AG08395 (cell line): ENCODE measurements around the gene FAXDC2.
A peak's percentile ranks its signal among the peaks of the same experiment; 100 is the strongest.

Source experiments
- DNase-seq: peaks from one replicate; pipeline ENCODE4 v3.0.0; 2012; ENCODE audit warnings: mixed read lengths, low spot score

The FAXDC2 gene

DNA sequence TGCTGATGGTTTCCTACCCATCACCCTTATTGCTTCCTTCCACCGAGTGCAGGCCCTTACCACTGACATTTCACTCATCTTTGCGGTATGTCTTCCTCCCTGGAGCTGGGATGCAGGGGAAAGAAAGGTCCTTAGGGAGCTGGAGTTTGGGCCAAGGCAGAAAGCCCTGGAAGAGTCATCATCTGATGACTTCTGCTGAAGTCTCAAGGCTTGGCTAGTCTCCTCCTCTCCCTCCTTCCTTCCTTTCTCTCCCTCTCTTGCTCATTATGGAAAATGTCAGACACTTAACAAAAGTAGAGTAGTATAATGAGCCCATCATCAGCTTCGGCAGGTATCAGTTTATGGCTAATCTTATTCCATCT lies 55.2 kb downstream of the FAXDC2 start:
- DNase-seq = no peak

- DNase-seq = no peak
Measured at GRCh38 chr5:154794525-154795234, 55.7 kb downstream of the FAXDC2 start.

- no peak for DNase-seq
Measured at GRCh38 chr5:154793599-154794524, 56.5 kb downstream of the FAXDC2 start.

DNA sequence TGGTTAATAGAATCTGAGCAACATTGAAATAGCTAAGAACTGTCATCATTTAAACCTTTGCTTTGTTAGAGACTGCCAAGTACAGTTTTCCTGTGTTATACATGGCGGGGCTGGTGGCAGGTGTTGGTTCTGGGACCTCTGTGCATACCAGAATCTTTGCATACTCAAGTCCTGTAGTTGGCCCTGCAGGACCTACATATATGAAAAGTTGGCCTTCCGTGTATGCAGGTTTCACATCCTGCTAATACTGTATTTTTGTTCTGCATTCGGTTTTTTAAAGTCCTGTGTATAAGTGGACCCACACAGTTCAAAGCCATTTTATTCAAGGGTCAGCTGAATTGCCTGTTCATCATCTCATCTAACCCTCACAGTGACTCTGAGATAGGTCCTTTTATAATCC lies 58.9 kb downstream of the FAXDC2 start:
- no peak for DNase-seq

GRCh38 chr5:154788212-154788611 lies 62.2 kb downstream of the FAXDC2 start:
- no peak for DNase-seq

DNA sequence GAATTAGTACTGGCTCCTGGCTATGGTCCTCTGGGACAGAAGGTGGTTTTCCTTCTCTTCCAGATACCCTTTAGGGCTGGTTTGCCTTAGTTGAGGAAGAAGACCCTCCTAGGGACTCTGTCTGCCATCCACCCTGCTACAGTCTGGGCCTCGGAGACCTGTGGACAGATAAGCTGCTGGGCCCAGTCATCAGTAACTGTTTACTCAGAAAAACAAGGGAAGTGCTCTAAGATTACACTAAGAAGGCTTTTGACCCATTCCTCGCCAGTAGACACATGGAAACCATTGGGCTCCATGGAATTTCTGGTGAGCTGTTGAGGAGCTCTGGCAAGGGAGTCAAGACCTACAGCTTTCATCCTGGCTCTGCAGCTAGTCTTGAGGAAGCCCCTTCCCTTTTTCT lies 64.0 kb downstream of the FAXDC2 start:
- no peak for DNase-seq

- DNase-seq = no peak
Measured at GRCh38 chr5:154784856-154785255, 65.5 kb downstream of the FAXDC2 start.

DNA sequence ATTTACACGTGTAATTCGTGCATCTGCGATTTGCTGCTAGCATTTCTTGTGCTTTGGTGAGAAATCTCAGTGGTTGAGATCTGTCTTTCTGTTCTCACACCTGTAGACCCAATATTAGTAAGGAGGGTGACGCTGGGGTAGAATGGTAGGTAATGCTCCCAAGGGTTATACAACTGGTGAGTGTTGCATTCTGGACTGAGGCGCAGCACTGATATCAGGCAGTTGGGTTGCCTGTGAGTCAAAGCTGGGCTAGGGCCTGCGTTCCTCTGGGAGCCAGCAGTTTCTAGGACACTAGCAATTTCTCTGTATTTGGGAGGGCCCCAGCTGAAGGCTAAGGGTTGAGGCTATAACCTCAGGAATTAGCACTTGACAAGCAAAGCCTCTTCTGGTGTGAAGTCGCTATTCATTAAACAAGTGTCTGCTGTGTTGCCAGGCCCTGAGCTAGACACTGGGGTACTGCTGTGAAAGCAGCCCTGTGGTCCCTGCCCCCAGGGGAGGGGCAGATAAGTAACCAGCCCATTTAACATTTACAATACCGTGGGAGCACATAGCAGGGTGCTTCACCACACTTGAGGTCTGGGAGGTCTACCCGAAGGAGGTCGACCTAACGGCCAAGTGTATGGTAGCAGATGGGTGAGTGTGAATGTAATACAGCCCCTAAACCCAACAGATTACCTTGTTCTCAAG lies 66.5 kb downstream of the FAXDC2 start:
- DNase-seq = no peak

- no peak for DNase-seq
Measured at GRCh38 chr5:154782812-154783592, 67.4 kb downstream of the FAXDC2 start.

- DNase-seq = no peak
Measured at GRCh38 chr5:154782326-154782725, 68.1 kb downstream of the FAXDC2 start.

DNA sequence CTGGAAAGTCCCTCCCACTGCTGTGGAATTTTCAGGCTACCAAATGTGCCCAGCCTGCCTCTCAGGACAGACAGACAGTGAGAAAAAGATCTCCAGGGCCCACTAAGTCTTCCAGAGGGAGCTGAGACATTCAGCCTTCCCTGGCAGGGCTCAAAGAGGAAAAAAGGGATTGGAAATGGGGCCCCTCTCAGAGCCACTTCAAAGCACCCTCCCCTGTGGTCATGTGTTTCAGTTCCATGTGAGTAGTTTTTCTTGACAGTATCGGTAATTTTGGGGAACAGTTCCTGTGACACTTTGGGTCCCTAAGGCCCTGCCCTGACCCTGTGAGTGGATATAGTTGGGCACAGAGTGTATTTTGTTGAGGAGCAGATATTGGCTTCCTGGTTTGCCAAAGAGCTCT lies 70.3 kb downstream of the FAXDC2 start:
- DNase-seq = no peak

DNA sequence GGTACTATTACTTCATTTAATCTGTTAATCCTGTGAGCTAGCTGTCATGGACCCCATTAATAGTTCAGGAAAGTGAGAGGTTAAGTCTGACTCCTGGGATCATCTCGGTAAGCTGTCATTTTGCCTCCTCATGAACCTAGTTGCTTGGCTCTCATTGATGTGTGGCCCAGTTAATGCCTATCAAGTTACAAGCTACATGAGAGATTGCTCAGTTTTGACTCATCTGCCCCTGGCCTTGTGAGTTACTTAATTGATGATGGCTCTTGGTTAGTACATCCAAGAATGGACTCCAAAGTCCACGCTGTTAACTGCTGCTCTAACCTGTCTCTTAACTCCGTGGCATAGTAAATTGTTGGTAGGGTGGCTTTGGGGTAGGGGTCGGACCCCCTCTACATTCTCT lies 71.3 kb downstream of the FAXDC2 start:
- peak; percentile 81 for DNase-seq

GRCh38 chr5:154778534-154778933 lies 71.9 kb downstream of the FAXDC2 start:
- no peak for DNase-seq

GRCh38 chr5:154776167-154776566 lies 74.2 kb downstream of the FAXDC2 start:
- no peak for DNase-seq

DNA sequence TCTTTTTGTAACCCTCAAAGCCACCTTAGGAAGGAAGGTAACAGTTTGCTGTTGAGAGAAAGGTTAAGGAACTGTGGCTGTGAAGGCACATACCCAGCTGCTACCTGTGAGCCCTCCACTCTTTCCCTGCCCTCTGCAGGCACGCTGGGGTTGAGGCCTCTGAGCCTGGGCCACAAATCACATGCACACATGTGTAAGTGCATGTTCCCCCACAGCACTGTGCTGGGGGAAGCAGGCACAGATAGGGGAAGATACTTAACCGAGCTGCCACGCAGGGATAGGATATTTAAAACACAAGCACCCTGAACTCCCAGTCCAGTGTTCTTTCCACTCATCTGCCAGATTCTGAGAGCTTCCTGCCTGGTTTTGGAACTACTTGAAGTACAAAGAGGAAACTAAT lies 77.1 kb downstream of the FAXDC2 start:
- no peak for DNase-seq

GRCh38 chr5:154771383-154771901 lies 79.0 kb downstream of the FAXDC2 start:
- DNase-seq = peak; percentile 92

DNA sequence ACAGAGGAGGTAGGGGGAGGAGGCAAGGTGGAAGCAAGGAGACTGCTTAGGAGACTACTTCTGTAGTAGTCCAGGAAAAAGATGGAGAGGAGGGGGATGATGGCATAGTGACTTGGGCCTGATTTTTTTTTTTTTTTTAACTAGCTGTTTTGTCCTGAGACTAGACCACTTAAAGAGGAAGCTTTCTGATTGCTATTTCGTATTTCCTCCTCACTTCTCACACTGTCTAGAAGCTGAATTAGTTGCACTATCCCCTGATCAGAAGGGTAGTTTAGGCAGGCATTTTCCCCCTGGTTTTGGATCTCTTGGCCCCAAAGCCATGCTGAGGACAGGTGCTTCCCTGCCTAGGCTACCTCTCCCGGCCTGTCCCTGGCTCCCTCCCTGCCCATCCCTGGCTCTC lies 80.3 kb downstream of the FAXDC2 start:
- no peak for DNase-seq
